Measurements from ENCODE around the gene MDGA2. TPM values are rescaled to one million over a fixed set of nuclear protein-coding genes. Genes with fewer than 3 reads are reported as not detected.

The MDGA2 gene
- total RNA-seq, 1 donor from 2014 or later = not detected

DNA sequence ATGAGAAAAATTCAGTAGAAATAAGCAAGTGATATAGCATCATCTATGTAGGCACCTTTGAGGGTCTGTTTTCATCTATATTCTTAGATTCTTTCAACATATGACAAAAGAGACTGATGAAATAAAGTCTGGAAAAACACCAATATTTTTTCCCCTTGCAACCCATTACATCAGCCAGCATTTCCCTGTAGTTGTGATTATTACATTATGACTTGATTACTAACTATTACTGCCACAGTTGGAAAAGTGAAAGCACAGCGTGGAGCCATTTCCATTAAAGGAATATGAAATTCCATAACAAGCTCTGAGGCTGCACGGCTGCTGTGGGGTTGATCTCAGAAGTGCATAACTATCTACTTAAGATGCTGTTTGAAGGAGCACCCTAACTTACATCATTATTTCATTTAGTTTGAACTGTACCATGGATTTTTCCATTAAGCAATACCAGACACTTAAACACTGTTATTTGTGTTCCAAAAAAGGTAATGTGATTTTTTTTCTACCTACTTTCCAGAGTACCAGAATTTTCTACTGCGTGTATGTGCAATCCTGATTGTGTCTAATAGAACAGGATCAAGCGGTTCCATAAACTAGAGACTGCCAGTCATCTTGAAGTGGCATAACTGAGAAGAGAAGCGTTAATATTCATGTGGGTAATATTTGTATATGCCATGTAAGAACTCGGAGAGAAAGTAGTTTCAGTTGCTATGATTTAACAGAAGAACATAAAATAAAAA lies 405.5 kb downstream of the MDGA2 start:
- H3K27me3 Mint-ChIP-seq = no peaks in the 10 kb centered on the region
- H3K4me3 Mint-ChIP-seq = no peak overlapping the region
- H3K27ac Mint-ChIP-seq = no peak overlapping the region
- H3K36me3 Mint-ChIP-seq (ENCODE audit: low read depth) = no peaks in the 10 kb centered on the region
- ATAC-seq (ENCODE audit: low read depth) = no peak
- H3K9me3 Mint-ChIP-seq = no peaks in the 10 kb centered on the region
- CTCF ChIA-PET = interaction anchor here (1.3 kb wide), 1 partner anchor 9 kb away, joined by 3 read pairs; no protein-coding TSS in a partner anchor
- POLR2A ChIA-PET = no interaction called here
- TF ChIP-seq, protein P1, sequence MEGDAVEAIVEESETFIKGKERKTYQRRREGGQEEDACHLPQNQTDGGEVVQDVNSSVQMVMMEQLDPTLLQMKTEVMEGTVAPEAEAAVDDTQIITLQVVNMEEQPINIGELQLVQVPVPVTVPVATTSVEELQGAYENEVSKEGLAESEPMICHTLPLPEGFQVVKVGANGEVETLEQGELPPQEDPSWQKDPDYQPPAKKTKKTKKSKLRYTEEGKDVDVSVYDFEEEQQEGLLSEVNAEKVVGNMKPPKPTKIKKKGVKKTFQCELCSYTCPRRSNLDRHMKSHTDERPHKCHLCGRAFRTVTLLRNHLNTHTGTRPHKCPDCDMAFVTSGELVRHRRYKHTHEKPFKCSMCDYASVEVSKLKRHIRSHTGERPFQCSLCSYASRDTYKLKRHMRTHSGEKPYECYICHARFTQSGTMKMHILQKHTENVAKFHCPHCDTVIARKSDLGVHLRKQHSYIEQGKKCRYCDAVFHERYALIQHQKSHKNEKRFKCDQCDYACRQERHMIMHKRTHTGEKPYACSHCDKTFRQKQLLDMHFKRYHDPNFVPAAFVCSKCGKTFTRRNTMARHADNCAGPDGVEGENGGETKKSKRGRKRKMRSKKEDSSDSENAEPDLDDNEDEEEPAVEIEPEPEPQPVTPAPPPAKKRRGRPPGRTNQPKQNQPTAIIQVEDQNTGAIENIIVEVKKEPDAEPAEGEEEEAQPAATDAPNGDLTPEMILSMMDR (IDR thresholded peaks at IDR 0.05) = no peak
- H3K4me1 Mint-ChIP-seq = no peaks in the 10 kb centered on the region
- intact Hi-C loops (cut with micrococcal nuclease) = no loop called here
- DNase-seq = no peak

DNA sequence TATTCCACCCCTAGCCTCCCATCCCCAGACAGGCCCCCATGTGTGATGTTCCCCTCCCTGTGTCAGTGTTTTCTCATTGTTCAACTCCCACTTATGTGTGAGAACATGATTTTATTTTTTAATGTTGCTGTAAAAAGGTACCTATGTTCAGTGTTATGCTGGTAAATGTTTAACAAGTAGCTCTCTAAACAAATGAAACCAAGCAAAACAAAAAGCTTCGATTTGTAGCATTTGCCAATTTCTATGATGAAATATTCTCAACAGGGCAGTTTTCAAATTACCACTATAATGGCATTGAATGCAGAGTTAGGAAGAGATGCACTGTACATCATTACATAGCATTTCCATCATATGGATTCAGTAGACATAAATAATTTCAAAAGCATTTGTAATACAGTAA lies 410.6 kb downstream of the MDGA2 start:
- no peaks in the 10 kb centered on the region for H3K27me3 Mint-ChIP-seq
- H3K27ac Mint-ChIP-seq = no peak overlapping the region
- intact Hi-C loops (cut with micrococcal nuclease) = no loop called here
- H3K9me3 Mint-ChIP-seq = peaks cover 1% of the 10 kb centered on the region
- TF ChIP-seq, protein P1 (IDR thresholded peaks at IDR 0.05) = no peak
- no peak for DNase-seq
- no peak overlapping the region for H3K4me3 Mint-ChIP-seq
- no peaks in the 10 kb centered on the region for H3K36me3 Mint-ChIP-seq (ENCODE audit: low read depth)
- ChIA-PET POLR2A (no interaction called here), CTCF (no interaction called here)
- no peak for ATAC-seq (ENCODE audit: low read depth)
- no peaks in the 10 kb centered on the region for H3K4me1 Mint-ChIP-seq

DNA sequence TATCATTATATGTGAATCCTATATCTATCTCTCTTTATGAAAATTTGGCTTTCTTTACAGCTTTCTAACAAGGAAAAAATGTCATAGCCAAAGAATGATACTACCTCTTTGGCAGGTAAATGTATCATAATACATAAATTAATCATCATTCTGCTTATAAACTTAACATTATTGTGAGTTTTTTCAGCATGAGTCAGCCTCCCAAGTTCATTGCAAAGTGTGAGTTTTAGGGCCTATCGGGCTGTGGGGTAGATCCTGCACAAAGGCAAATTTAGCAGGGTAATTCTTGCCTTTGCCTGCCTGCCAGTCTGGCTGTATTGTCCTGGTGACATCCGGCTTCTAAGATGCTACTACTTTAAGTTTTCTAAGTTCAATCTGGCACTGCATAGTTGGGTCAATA lies 412.6 kb downstream of the MDGA2 start:
- Mint-ChIP-seq H3K27me3 (no peaks in the 10 kb centered on the region), H3K27ac (no peak overlapping the region), H3K9me3 (peaks cover 1% of the 10 kb centered on the region), H3K36me3 (ENCODE audit: low read depth) (no peaks in the 10 kb centered on the region), H3K4me1 (no peaks in the 10 kb centered on the region), H3K4me3 (no peak overlapping the region)
- CTCF ChIA-PET = no interaction called here
- POLR2A ChIA-PET = no interaction called here
- intact Hi-C loops (cut with micrococcal nuclease) = no loop called here
- DNase-seq = no peak
- ATAC-seq (ENCODE audit: low read depth) = no peak
- TF ChIP-seq, protein P1 (IDR thresholded peaks at IDR 0.05) = no peak

- Mint-ChIP-seq H3K36me3 (ENCODE audit: low read depth) (no peaks in the 10 kb centered on the region), H3K4me1 (no peaks in the 10 kb centered on the region), H3K9me3 (peaks cover 1% of the 10 kb centered on the region), H3K27me3 (no peaks in the 10 kb centered on the region), H3K27ac (no peak overlapping the region), H3K4me3 (no peak overlapping the region)
- TF ChIP-seq, protein P1 (IDR thresholded peaks at IDR 0.05) = no peak
- ChIA-PET CTCF (no interaction called here), POLR2A (no interaction called here)
- ATAC-seq (ENCODE audit: low read depth) (no peak), DNase-seq (no peak)
- intact Hi-C loops (cut with micrococcal nuclease) = no loop called here
Observed at GRCh38 chr14:47261350-47261749, 414.1 kb downstream of the MDGA2 start.

DNA sequence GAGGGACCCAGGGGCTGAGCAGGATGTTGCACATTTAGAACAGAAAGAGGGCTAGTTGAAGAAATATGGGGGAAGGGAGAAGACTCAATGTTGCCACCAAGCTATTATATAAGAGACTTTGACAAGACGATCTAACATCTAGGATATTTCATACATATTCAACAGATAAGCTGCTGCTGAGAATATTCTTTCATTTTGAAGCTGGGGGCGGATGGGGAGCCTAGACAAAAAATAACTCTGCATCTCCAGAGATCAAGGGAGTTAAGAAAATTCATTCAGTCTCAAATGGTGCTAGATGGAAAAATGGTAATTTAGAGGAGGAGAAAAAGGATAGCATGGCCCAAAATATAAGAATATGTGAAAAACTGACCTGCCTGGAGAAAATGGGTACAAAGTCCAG lies 415.6 kb downstream of the MDGA2 start:
- TF ChIP-seq, protein P1 (IDR thresholded peaks at IDR 0.05) = no peak
- intact Hi-C loops (cut with micrococcal nuclease) = no loop called here
- H3K4me3 Mint-ChIP-seq = no peak overlapping the region
- POLR2A ChIA-PET = no interaction called here
- no peak for DNase-seq
- H3K4me1 Mint-ChIP-seq = no peaks in the 10 kb centered on the region
- no peaks in the 10 kb centered on the region for H3K27me3 Mint-ChIP-seq
- CTCF ChIA-PET = no interaction called here
- no peak for ATAC-seq (ENCODE audit: low read depth)
- no peaks in the 10 kb centered on the region for H3K36me3 Mint-ChIP-seq (ENCODE audit: low read depth)
- no peak overlapping the region for H3K27ac Mint-ChIP-seq
- H3K9me3 Mint-ChIP-seq = peaks cover 8% of the 10 kb centered on the region

Measured in activated B cell treated with CpG ODN at 0.5 μM for 24 hours (primary cell).